ENCODE results near the gene CBY1.
"Not testable (repeated sequence)": the region's sequence is repeated elsewhere in the genome, so short reads cannot be mapped to it uniquely, and the experiment has no call there.

CBY1 gene

DNA sequence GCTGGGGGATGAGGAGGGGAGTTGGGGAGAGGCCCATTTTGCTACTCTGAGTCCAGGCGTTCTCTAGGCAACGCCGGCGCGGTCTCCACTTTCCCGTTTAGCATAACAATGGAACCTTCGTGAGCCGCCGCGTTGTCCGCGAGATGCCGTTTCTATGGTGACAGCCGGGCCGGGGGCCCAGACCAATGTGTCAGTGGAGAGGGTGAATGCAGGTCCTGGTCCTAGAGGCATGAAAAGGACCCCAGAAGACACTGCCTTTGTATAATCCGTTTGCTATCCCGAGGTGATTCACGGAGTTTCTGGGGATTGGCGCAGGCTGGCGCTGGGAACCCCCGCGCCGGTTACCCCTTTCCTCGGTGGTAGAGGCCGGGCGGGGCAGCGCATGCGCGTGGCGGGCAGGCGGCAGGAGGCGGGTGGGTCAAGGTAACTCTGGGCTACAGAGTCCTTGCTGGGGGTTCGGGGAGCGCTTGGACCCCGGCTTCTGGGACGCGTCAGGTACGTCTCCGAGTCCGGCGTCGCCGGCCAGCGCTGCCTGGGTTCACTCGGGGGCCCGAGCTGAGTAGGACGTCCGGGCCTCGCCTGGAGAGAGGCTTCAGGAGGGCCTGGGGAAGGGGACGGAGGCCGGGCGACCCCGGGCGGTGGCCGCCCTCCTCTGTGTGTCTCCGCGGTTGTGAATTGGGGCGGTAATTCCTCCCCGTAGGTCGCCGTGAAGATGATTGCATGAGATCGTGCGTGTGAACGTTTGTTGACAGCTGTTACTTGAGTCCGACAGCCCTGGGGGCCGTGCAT, at the start of gene CBY1, which contains the start of gene FAM227A:
TSS of gene CBY1 (plus strand) at position 383 of the 789 bp plus-strand sequence. CDS start 11,417 bp downstream, outside the sequence.
TSS of gene FAM227A (minus strand) at position 137 of the 789 bp plus-strand sequence. CDS start 6,224 bp downstream, outside the sequence.
- peak; percentile 89 for DNase-seq (ENCODE audit: low spot score)

DNA sequence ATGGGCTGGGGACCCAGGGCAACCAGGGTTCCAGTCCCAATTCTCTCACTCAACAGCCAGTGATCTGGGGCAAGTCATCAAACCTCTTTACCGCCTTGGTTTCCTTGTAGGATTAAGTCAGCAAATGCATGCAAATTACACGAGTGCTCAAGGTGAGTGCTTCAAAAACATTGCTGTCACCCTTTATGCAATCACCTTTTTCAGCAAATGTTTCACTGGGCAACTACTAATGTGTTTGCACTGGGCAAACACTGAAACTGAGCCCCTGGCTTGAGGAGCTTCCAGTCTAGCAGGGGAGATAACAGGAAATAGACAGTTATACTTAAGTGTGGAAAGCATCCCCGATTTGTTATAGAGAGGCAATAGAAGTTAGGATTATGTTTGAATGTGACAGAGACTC, 48.8 kb upstream of the CBY1 start:
- no peak for DNase-seq (ENCODE audit: low spot score)

DNA sequence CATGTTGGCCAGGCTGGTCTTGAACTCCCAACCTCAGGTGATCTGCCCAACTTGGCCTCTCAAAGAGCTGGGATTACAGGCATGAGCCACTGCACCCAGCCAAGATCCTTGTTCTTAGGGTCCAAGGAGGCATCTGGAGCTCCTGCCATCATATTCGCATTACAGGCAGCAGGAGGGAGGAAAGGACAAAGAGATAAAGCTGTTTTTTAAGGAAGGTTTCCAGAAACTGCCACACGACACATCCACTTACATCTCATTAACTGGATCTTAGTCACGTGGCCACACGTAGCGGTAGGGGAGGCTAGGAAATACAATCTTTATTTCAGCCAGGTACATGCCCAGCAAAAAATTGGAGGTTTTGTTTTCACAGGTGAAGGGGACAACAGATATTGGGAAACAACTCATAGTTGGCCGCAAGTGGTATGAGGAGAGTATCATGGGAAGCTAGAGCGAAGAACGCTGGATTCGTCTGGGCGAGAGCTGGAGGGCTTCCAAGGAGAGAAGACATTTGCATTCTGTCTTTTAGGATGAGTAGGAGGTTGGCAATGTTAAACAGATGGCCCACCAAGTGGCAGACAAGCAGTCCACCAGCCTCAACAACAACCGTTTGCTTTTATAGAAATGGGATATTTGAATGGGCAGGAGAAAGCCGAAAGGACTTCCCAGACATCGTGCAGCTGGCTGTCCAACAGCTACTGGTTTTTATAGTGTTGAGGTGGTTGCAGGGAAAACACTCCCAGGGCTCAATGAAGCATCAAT, 47.3 kb upstream of the CBY1 start:
- DNase-seq (ENCODE audit: low spot score): no peak

DNA sequence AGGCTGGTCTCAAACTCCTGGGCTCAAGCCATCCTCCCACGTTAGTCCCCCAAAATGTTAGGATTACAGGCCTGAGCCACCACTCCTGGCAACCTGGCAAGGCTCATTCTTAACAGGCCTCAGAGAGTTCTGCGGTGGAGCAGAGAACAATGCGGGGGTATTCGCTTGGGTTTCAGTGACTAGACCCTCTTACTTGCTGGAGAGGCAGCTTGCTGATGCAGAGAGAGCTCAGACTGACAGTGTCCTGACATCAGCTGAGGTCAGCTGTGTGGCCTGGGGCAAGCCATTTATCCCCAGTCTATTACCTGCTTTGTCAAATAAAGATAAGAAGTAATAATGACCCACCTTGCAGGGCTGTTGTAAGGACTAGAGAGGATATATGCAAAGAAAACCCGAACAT, 46.2 kb upstream of the CBY1 start:
- no peak for DNase-seq (ENCODE audit: low spot score)

DNA sequence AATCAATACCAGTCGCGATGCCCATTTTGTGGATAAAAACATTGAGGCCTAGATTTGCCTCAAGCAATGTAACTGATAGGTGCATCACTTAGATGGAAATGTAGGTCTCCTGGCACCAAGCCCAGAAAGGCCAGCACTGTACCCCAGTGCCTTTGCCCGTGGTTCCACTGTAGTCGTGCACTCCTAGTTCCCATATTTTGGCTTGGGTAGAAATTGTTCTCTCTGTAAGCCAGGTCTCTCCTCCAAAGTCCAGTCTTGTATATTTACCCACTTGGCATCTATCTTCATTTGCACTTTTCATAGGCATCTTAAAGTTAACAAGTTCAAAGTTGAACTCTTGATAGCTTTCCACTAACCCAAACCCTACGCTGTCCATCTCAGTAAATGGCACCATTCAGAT, 44.9 kb upstream of the CBY1 start:
- DNase-seq (ENCODE audit: low spot score): no peak

DNA sequence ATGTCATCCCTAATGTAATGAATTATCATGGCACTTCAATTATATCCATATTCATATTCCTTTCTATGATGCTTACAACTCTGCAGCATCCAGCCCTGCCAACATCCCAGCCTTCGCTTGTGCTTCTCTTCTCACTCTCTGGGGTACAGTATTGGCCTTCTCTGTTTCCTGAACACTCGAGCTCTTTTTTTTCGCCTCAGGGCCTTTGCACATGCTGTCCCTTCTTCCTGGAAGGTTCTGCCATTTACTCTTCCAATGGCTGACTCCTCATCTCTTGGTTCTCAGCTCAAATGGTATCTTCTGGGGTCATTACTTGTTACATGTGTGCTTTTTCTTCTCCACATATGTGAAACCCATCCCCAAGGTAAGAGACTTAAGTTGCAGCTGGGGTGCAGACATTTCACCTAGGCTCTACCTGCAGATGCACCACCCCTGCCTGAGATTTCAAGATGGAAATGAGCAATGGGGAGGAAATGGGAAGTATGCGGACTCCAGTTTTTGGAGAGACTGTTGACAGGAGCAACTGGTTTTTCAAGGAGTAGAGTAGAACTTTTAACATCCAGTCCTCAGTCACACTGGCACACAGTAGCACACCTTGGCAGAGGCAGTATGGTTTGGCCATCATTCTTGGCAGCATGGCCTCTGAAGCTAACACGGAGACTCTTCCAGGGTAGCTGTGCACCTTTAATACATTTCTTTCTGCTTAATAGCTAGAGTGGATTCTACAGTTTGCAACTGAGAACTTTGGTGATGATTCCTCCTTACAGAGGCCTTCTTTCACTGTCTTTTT, 44.0 kb upstream of the CBY1 start:
- no peak for DNase-seq (ENCODE audit: low spot score)

DNA sequence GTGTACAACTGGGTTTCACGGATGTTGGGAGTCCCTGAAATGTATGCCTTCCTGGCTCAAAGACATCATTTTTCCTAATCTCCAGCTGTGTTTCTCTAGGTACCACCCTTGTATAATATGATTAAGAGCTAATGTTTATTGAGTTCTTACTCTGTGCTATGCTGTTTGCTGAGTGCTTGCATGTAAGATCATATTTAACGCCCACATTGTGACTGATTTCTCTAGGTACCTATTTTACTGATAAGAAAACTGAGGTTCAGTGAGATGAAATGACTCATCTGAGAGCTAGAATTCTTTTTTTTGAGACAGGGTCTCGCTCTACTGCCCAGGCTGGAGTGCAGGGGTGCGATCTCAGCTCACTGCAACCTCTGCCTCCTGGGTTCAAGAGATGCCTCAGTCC, 42.9 kb upstream of the CBY1 start:
- DNase-seq (ENCODE audit: low spot score): no peak

DNA sequence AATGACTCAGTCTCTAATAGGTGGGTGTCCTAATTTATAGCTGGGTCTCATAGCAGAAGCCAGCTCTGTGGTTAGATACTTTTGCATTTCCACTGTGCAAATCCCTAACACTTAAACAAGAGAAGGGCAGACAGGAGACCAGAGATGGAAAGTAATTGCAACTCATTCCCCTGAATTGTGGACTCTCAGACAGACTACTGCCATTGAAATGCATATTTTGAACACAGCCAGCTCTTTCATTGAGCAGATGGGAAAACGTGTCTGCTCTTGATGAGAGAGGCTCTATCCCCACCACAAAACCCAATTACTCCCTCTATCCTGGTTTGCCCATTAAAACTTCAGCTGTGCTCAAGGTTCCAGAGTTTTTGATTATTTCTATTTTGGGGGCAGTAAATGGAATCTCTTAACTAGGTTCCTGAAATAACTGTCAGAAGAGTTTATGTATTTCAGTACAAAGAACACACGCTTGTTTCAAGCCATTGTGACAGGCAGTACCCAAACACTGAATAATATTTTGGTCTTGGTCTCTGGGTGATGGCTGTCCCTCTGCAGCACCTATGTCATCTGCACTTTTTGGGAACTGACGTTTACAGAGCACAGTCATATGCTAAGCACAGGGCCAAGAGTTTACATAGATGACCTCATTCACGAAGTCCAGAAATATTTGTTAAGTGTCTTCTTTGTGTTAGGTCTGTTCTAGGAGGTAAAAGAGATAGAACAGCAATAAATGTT, 41.9 kb upstream of the CBY1 start:
- no peak for DNase-seq (ENCODE audit: low spot score)

DNA sequence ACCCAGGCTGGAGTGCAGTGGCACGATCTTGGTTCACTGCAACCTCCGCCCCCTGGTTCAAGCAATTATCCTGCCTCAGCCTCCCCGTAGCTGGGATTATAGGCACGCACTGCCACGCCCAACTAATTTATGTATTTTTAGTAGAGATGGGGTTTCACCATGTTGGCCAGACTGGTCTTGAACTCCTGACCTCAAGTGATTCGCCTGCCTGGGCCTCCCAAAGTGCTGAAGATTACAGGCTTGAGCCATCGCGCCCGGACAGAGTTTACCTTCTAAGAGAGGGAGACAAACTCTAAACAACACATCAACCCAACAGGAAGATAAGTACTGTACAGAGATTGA, 41.4 kb upstream of the CBY1 start:
- DNase-seq (ENCODE audit: low spot score): not testable (repeated sequence)

DNA sequence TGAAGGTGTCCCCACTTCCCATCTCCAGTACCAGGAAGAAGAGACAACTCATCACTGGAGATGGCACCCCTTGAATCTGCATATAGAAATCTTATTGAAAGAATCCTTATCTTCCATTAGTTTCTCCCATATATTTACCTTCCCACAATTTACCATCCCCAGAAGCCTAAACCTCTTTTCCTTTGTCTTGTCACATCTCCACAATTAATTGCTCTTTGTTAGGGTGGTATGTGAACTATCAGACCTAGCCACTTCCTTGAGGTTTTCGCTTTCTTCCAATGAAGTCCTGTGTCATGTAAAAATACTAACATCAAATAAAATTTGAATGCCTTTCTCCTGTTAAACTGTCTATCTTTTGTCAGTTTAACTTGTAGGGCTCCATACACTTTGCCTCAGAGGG, 38.2 kb upstream of the CBY1 start:
- DNase-seq (ENCODE audit: low spot score): no peak

DNA sequence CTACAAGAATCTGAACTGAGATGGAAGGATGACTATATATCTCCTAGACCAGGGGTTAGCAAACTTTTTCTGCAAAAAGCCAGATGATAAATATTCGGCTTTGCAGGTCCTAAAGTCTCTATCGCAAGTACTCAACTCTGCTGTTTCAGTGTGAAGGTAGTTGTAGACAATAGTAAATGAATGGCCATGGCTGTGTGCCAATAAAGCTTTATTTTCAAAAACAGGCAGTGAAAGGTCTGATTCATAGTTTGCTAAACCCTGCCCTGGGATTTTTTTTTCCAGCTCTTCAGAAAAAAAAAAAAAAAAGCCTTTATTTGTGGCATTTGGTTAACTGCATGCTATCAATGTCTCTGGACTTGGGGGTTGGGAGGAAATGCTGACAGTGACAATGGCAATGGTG, 37.8 kb upstream of the CBY1 start:
- DNase-seq (ENCODE audit: low spot score): no peak

DNA sequence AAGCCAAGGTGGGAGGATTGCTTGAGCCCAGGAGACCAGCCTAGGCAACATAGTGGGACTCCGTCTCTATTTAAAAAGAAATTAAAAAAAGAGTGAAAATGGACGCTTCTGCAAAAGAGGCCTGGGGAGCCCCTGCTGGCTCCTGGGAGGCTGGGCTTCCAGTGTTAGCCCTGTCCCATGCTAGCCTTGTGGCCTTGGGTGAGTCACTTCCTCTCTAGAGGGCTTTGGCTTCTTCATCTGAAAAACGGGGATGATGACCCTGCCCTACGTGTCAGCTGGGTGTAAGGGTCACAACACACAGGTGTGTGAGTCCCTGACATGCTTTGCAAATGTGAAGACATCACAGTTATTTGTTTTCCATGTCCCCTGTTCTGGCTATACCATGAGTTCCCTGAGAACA, 33.1 kb upstream of the CBY1 start:
- DNase-seq (ENCODE audit: low spot score): peak; percentile 17

DNA sequence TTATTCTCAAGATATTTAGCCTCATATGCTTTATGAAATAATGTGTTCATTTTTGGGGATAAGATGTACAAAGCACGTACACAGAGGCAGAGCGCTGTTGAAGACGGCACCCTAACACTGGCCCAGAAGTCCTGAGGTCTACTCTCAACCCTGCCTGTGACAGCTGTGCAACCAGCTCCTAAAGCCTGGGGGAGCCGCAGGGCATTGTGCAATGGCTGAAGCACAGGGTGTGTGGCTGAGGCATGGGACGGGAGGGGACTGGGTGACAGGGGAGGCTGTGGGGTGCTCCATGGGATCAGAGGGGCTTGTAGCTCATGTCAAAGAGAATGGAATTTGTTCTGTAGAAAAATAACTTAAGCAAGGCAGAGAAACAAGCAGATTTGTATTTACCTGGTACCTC, 28.0 kb upstream of the CBY1 start:
- DNase-seq (ENCODE audit: low spot score): no peak

DNA sequence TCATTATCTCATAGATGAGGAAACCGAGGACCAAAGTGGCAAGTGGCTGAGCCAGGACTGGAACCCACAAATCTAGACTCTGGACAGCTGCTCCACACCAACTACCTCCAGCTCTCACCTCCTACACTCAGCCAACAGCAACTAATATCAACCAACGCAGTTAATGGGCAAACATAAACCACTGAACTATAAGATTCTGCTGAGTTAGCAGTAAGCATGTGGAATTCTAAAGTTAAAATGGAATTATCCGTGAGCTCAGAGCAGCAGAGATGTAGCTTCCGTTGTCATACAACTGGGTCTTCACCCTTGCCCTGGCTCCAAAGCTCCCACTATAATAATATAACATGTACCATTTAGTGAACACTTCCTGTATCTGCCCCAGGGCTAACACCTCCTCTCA, 27.3 kb upstream of the CBY1 start:
- no peak for DNase-seq (ENCODE audit: low spot score)

DNA sequence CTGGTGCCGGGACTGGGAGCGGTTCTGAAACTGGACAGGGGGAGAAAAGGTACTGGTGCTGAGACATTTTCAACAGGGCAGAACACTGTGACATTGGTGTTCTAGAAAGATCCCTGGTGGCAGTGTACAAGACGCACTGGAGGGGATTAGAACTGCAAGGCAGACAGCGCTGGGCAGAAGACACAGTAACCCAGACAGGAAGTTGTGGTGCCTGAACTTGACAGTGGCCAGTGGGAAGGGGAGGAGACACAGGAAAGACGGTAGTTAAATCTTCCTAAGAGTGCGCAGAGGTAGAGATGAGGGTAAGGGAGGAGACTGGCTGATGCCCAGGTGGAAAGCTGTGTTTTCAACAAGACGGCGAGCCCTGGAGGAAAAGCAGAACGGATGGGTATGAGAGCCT, 24.7 kb upstream of the CBY1 start:
- no peak for DNase-seq (ENCODE audit: low spot score)

DNA sequence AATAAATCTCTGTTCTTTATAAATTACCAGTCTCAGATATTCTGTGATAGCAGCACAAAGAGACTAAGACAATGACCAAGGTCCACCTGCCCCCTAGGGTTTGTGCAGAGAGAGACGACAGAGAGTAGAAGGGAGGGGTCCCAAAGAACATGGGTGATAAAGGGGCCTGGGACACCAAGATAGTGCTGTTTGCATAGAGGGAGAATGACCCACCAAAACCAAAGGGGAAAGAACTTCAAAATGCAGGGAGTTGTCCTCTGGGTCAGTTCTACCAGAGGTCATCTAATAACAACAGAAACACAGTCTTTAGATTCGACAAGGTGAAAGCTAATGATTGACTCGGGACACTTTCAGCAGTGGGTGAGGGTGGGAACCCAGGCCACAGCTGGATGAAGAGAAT, 23.9 kb upstream of the CBY1 start:
- no peak for DNase-seq (ENCODE audit: low spot score)

DNA sequence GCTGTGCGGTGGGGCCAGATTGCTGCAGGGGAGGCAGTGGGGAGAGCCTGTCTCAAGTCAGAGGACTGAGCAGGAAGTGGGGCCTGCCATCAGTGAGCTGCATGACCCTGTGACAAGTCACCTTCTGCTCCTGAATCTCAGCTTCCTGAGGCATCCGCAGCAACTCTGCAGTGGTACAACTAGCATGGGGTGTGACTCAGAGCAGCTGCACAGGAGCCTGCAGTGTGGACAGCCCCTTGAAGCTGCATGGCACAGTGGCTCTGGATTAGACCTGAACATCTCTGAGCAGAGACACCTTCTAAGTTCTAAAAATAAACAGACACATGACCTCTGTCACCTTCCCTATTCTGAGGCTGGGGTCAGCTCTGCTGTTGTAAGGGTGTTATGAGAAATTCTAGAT, 18.2 kb upstream of the CBY1 start:
- DNase-seq (ENCODE audit: low spot score): peak; percentile 20

DNA sequence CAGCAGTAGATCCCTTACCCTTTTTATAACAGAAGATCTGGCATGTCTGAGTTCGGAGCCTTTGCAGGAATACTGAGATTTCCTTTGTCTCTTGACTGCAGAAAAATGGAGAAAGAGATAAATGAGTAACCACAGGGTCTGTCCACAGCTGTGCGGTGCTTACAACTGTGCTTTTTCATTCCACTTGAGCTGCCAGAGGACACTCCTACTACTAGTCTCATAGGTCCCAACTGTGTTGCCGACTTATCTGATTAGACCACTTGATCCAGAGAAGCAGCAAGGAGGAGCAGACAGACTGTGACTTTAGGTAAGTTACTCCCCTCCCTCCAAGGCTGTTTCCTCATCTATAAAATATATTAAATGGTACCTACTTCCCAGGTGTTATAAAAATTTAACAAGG, 17.7 kb upstream of the CBY1 start:
- no peak for DNase-seq (ENCODE audit: low spot score)

DNA sequence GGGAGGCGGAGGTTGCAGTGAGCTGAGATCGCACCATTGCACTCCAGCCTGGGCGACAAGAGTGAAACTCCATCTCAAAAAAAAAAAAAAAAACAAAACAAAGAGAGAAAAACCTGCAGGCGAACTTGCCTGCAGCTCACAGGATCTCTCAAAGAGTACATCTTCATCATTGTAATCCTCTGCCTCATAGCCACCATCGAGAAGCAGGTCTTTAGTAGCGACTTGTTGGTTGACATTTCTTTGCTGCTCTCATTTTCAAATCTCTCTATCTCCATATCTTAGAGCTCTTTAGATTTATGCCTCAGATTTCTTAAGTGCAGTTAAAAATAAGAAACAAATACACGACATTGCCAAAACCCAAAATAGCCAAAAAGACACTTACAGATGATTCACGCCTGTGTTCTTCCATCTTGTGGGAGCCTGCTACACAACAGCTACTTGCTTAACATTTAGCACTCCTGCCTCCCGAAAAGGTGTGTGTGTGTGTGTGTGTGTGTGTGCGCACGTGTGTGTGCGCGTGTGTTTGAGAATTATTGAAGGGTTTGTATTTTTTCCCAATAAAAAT, 14.9 kb upstream of the CBY1 start:
- DNase-seq (ENCODE audit: low spot score): no peak

DNA sequence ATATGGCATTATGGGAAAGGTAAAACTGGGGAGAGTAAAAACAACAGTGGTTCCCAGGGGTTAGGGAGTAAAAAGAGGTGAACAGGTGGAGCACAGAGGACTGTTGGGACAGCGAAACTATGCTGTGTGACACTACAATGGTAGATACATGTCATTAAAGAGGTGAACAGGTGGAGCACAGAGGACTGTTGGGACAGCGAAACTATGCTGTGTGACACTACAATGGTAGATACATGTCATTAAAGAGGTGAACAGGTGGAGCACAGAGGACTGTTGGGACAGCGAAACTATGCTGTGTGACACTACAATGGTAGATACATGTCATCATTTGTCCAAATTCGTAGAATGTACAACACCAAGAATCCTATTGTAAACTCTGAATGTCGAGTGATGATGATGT, 12.2 kb upstream of the CBY1 start:
- DNase-seq (ENCODE audit: low spot score): not testable (repeated sequence)

DNA sequence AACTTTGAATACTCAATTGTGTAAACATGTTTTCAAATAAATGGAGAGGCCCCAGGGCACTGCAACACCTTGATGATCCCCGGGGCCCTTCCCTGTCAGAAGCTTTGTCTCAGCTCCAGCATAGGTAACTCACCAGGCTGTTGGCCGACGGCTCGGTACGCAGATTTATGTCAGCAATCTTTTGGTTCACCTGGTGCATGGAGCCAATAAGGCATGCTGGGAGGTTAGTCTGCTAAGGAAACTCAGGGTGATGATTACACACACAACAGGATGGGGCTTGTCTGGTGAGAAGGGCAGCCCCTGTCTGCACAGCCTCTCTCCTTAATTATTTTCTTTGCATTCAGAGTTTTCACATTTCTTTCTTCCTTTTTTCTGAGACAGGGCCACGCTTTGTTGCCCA, 11.0 kb upstream of the CBY1 start:
- DNase-seq (ENCODE audit: low spot score): no peak
